Dedifferentiated amniotic fluid mesenchymal stem cell (primary cell): ENCODE results near the gene NR2F6.
"Not testable (repeated sequence)": the region's sequence is repeated elsewhere in the genome, so short reads cannot be mapped to it uniquely, and the experiment has no call there.

Experiments
- DNase-seq: peaks from one replicate; pipeline ENCODE4 v3.0.0-alpha.2; 2016; ENCODE audit errors: extremely low spot score

Gene NR2F6

GRCh38 chr19:17211547-17212446 is 33.9 kb downstream of the NR2F6 start:
- DNase-seq, result no peak

- no peak for DNase-seq
These were observed 35.4 kb downstream of the NR2F6 start for GRCh38 chr19:17210296-17210695.

- DNase-seq, result no peak
These were observed 36.3 kb downstream of the NR2F6 start for GRCh38 chr19:17209126-17210036.

- no peak for DNase-seq
These were observed 38.8 kb downstream of the NR2F6 start for GRCh38 chr19:17206736-17207581.

GRCh38 chr19:17205237-17206140 is 40.2 kb downstream of the NR2F6 start:
- DNase-seq, result peak; percentile 16

GRCh38 chr19:17202713-17203112 is 43.0 kb downstream of the NR2F6 start:
- DNase-seq, result no peak

- no peak for DNase-seq
These were observed 43.5 kb downstream of the NR2F6 start for GRCh38 chr19:17202249-17202648.

- no peak for DNase-seq
These were observed 45.2 kb downstream of the NR2F6 start for GRCh38 chr19:17200408-17201079.

GRCh38 chr19:17197666-17198065 is 48.1 kb downstream of the NR2F6 start:
- no peak for DNase-seq

- DNase-seq, result no peak
These were observed 49.1 kb downstream of the NR2F6 start for GRCh38 chr19:17196610-17197009.

- DNase-seq, result no peak
These were observed 50.6 kb downstream of the NR2F6 start for GRCh38 chr19:17195106-17195505.

- no peak for DNase-seq
These were observed 51.1 kb downstream of the NR2F6 start for GRCh38 chr19:17194608-17195007.

GRCh38 chr19:17192751-17193150 is 53.0 kb downstream of the NR2F6 start:
- no peak for DNase-seq

- not testable (repeated sequence) for DNase-seq
These were observed 54.0 kb downstream of the NR2F6 start for GRCh38 chr19:17191736-17192135.

GRCh38 chr19:17185590-17185989 is 60.1 kb downstream of the NR2F6 start:
- DNase-seq, result no peak

GRCh38 chr19:17184371-17184841 is 61.3 kb downstream of the NR2F6 start:
- DNase-seq, result no peak

GRCh38 chr19:17183858-17184321 is 61.8 kb downstream of the NR2F6 start:
- no peak for DNase-seq

GRCh38 chr19:17183271-17183761 is 62.4 kb downstream of the NR2F6 start:
- no peak for DNase-seq
